Kidney (tissue), 14 donors: ENCODE measurements around the gene KRTAP5-6. TPM values are rescaled to one million over a fixed set of nuclear protein-coding genes. Genes with fewer than 3 reads are reported as not detected.
"Not testable (repeated sequence)": the region's sequence is repeated elsewhere in the genome, so short reads cannot be mapped to it uniquely, and the experiment has no call there.

ENCODE experiments used
- DNase-seq, 5 donors: peaks; one replicate each; pipeline ENCODE4 v3.0.0-alpha.2; 2013 to 2020
- FAIRE-seq: peaks from 2 replicates; lab custom pipeline; 2012; peaks lifted over from hg19 to GRCh38; lab: Jason Lieb, UNC
- H3K27ac ChIP-seq, 2 donors: one replicate each; pipeline ENCODE4 v1.7.0; 2013; ENCODE audit warnings: low read depth in 2 of 2, low read length in 2 of 2, inconsistent platforms in 1 of 2
- H3K27me3 ChIP-seq: one replicate; pipeline ENCODE4 v1.7.1; 2013; ENCODE audit warnings: low read length, inconsistent platforms; ENCODE audit not compliant: control insufficient read depth, insufficient read depth
- H3K36me3 ChIP-seq, 3 donors: one replicate each; pipeline versions ENCODE4 v1.7.0 to v1.7.1; 2013; ENCODE audit warnings: low read length in 3 of 3, control low read depth in 1 of 3, inconsistent platforms in 1 of 3; ENCODE audit not compliant: insufficient read depth in 3 of 3, control insufficient read depth in 2 of 3
- H3K4me1 ChIP-seq, 3 donors: one replicate each; pipeline versions ENCODE4 v1.7.0 to v1.7.1; 2013; ENCODE audit warnings: low read length in 3 of 3, inconsistent platforms in 1 of 3, low read depth in 1 of 3; ENCODE audit not compliant: control insufficient read depth in 2 of 3, insufficient read depth in 2 of 3
- H3K4me3 ChIP-seq, 3 donors: one replicate each; pipeline versions ENCODE4 v1.7.0 to v1.8.1; 2013; ENCODE audit warnings: low read length in 3 of 3, control low read depth in 1 of 3, inconsistent platforms in 1 of 3
- H3K9ac ChIP-seq, 3 donors: one replicate each; pipeline versions ENCODE4 v1.7.0 to v1.7.1; 2013; ENCODE audit warnings: low read length in 3 of 3, control low read depth in 1 of 3, inconsistent platforms in 1 of 3
- H3K9me3 ChIP-seq, 3 donors: one replicate each; pipeline versions ENCODE4 v1.7.0 to v1.7.1; 2013; ENCODE audit warnings: low read length in 3 of 3, control low read depth in 1 of 3, inconsistent platforms in 1 of 3; ENCODE audit not compliant: control insufficient read depth in 2 of 3, insufficient read depth in 1 of 3
- CTCF ChIP-seq: IDR thresholded peaks from 3 replicates; pipeline ENCODE4 v1.5.1; 2012; ENCODE audit warnings: mild to moderate bottlenecking, moderate library complexity, borderline replicate concordance; ENCODE audit not compliant: insufficient read depth; ENCODE audit errors: extremely low read depth
- intact Hi-C: fragments of 100-400 bp; cut with DNase I; formaldehyde crosslinking; loops from one replicate; pipeline ENCODE4 v1.11.1; 2022
- polyA plus RNA-seq: library from polyadenylated mRNA; stranded (reverse); fragments of 350-450 nt; fragmentation: Illumina TruSeq; extraction: RNeasy Lipid Tissue Mini Kit (QIAGEN cat#74804); gene quantifications from one replicate; pipeline ENCODE4 v1.2.3, GENCODE V29; 2014; ENCODE audit warnings: low read depth, low replicate concordance; ENCODE audit not compliant: insufficient read depth
- total RNA-seq: library from RNA; stranded (reverse); fragmentation: NEBNext Ultra II Directional; extraction: Animal tissue kit (Norgen Biotek cat#: 25700); gene quantifications from one replicate; pipeline ENCODE4 v1.2.1, GENCODE V29; 2021
- donor health status: control.
- donor health status: control.
- donor health status: control.
- donor health status: control.
- donor health status: control.
- donor health status: DM: yes; HTN: yes; CAD: no.
- donor health status: Normal renal cell carcinoma (clear cell type).

The KRTAP5-6 gene
- total and polyA plus RNA-seq, 2 donors from 2014 or later = not detected

GRCh38 chr11:1660111-1660867 is 36.7 kb upstream of the KRTAP5-6 start:
- Histone ChIP-seq H3K9ac (no peak overlapping the region), H3K4me1 (no peaks in the 10 kb centered on the region), H3K9me3 (no peaks in the 10 kb centered on the region), H3K27ac (no peak overlapping the region), H3K36me3 (no peaks in the 10 kb centered on the region), H3K4me3 (no peak overlapping the region), H3K27me3 (no peaks in the 10 kb centered on the region)
- FAIRE-seq (no peak), DNase-seq (no peak)
- TF ChIP-seq CTCF = no peak
- intact Hi-C loops = no loop called here

- H3K9me3 ChIP-seq, H3K27me3 ChIP-seq, H3K36me3 ChIP-seq, FAIRE-seq, DNase-seq, intact Hi-C loops, H3K4me1 ChIP-seq, H3K27ac ChIP-seq, H3K9ac ChIP-seq, H3K4me3 ChIP-seq: not testable (repeated sequence)
These were observed 35.3 kb upstream of the KRTAP5-6 start for GRCh38 chr11:1661454-1662269.

GRCh38 chr11:1662699-1663283 is 34.2 kb upstream of the KRTAP5-6 start:
- DNase-seq, intact Hi-C loops, H3K9ac ChIP-seq, H3K27ac ChIP-seq, FAIRE-seq, H3K4me3 ChIP-seq, H3K9me3 ChIP-seq, H3K4me1 ChIP-seq, H3K27me3 ChIP-seq, H3K36me3 ChIP-seq: not testable (repeated sequence)

- intact Hi-C loops = no loop called here
- H3K9ac ChIP-seq = no peak overlapping the region
- H3K36me3 ChIP-seq = no peaks in the 10 kb centered on the region
- no peak overlapping the region for H3K27ac ChIP-seq
- H3K4me1 ChIP-seq = peaks cover 0 to 3% (median 0%) of the 10 kb centered on the region in 3 donors
- no peak for TF ChIP-seq CTCF
- no peaks in the 10 kb centered on the region for H3K27me3 ChIP-seq
- no peak for DNase-seq
- H3K9me3 ChIP-seq = no peaks in the 10 kb centered on the region
- FAIRE-seq = no peak
- no peak overlapping the region for H3K4me3 ChIP-seq
These were observed 31.7 kb upstream of the KRTAP5-6 start for GRCh38 chr11:1665313-1665712.
